Measurements from ENCODE around the gene FIZ1. TPM values are rescaled to one million over a fixed set of nuclear protein-coding genes. Genes with fewer than 3 reads are reported as not detected.

FIZ1 gene
- total and polyA plus RNA-seq, 4 donors = 2.3 to 26.5 (median 15.4) TPM

- no peaks in the 10 kb centered on the region for H3K9me3 ChIP-seq (ENCODE audit: control insufficient read depth, insufficient read depth, low read length)
These were observed 6.5 kb upstream of the FIZ1 start, which contains the start of gene ZNF865 for GRCh38 chr19:55605637-55606470. Gene ZNF865, plus strand, starts transcription at chr19:55605647. Its CDS starts 7,972 bp downstream, at chr19:55613619.

GRCh38 chr19:55605207-55605636, 5.9 kb upstream of the FIZ1 start:
- Histone ChIP-seq H3K4me3 (ENCODE audit: low read depth, low read length) (peak overlapping the region; percentile 56), H3K27ac (ENCODE audit: low read depth, low read length) (peak overlapping the region; percentile 98), H3K9me3 (ENCODE audit: control insufficient read depth, insufficient read depth, low read length) (no peaks in the 10 kb centered on the region), H3K27me3 (ENCODE audit: control insufficient read depth, insufficient read depth, low read length) (no peaks in the 10 kb centered on the region), H3K36me3 (ENCODE audit: control insufficient read depth, insufficient read depth, low read length) (peaks cover 22% of the 10 kb centered on the region), H3K4me1 (ENCODE audit: control insufficient read depth, insufficient read depth, low read length) (peaks cover 34% of the 10 kb centered on the region)
- under 1% methylated on average over 21 of the region's 43 CpGs for WGBS (ENCODE audit: insufficient coverage)
- DNase-seq (ENCODE audit: low read depth in 4 of 6, low spot score in 6 of 6) = peak; percentile 89 to 99 (median 96)

More at GRCh38 chr19:55605637-55606470, 6.5 kb upstream of the FIZ1 start, which contains the start of gene ZNF865:
- WGBS (ENCODE audit: insufficient coverage) = 0% methylated on average over 43 of the region's 44 CpGs
- Histone ChIP-seq H3K36me3 (ENCODE audit: control insufficient read depth, insufficient read depth, low read length) (peaks cover 26% of the 10 kb centered on the region), H3K4me1 (ENCODE audit: control insufficient read depth, insufficient read depth, low read length) (peaks cover 31% of the 10 kb centered on the region), H3K4me3 (ENCODE audit: low read depth, low read length) (peak within 1 kb of the TSS; percentile 80), H3K27ac (ENCODE audit: low read depth, low read length) (peak within 1 kb of the TSS; percentile 98), H3K27me3 (ENCODE audit: control insufficient read depth, insufficient read depth, low read length) (no peaks in the 10 kb centered on the region)
- DNase-seq (ENCODE audit: low read depth in 4 of 6, low spot score in 6 of 6) = peak in 3 of 6 donors; percentile 54 to 87 (median 85)

GRCh38 chr19:55603581-55604292, 4.4 kb upstream of the FIZ1 start:
- no peak for DNase-seq (ENCODE audit: low read depth in 4 of 6, low spot score in 6 of 6)
- H3K9me3 ChIP-seq (ENCODE audit: control insufficient read depth, insufficient read depth, low read length) = no peaks in the 10 kb centered on the region
- H3K27ac ChIP-seq (ENCODE audit: low read depth, low read length) = no peak overlapping the region
- peaks cover 38% of the 10 kb centered on the region for H3K4me1 ChIP-seq (ENCODE audit: control insufficient read depth, insufficient read depth, low read length)
- H3K36me3 ChIP-seq (ENCODE audit: control insufficient read depth, insufficient read depth, low read length) = peaks cover 22% of the 10 kb centered on the region
- H3K27me3 ChIP-seq (ENCODE audit: control insufficient read depth, insufficient read depth, low read length) = no peaks in the 10 kb centered on the region
- H3K4me3 ChIP-seq (ENCODE audit: low read depth, low read length) = no peak overlapping the region
- WGBS (ENCODE audit: insufficient coverage) = 78% methylated on average over 20 of the region's 22 CpGs

GRCh38 chr19:55603115-55603514, 3.8 kb upstream of the FIZ1 start:
- no peak overlapping the region for H3K27ac ChIP-seq (ENCODE audit: low read depth, low read length)
- H3K27me3 ChIP-seq (ENCODE audit: control insufficient read depth, insufficient read depth, low read length) = no peaks in the 10 kb centered on the region
- peaks cover 22% of the 10 kb centered on the region for H3K36me3 ChIP-seq (ENCODE audit: control insufficient read depth, insufficient read depth, low read length)
- H3K4me1 ChIP-seq (ENCODE audit: control insufficient read depth, insufficient read depth, low read length) = peaks cover 38% of the 10 kb centered on the region
- no peaks in the 10 kb centered on the region for H3K9me3 ChIP-seq (ENCODE audit: control insufficient read depth, insufficient read depth, low read length)
- no peak overlapping the region for H3K4me3 ChIP-seq (ENCODE audit: low read depth, low read length)
- WGBS (ENCODE audit: insufficient coverage) = 92% methylated on average over 19 of the region's 21 CpGs
- DNase-seq (ENCODE audit: low read depth in 4 of 6, low spot score in 6 of 6) = no peak

GRCh38 chr19:55602104-55603001, 3.0 kb upstream of the FIZ1 start:
- no peak for DNase-seq (ENCODE audit: low read depth in 4 of 6, low spot score in 6 of 6)
- Histone ChIP-seq H3K27me3 (ENCODE audit: control insufficient read depth, insufficient read depth, low read length) (no peaks in the 10 kb centered on the region), H3K4me3 (ENCODE audit: low read depth, low read length) (no peak overlapping the region), H3K36me3 (ENCODE audit: control insufficient read depth, insufficient read depth, low read length) (peaks cover 25% of the 10 kb centered on the region), H3K27ac (ENCODE audit: low read depth, low read length) (no peak overlapping the region), H3K9me3 (ENCODE audit: control insufficient read depth, insufficient read depth, low read length) (no peaks in the 10 kb centered on the region), H3K4me1 (ENCODE audit: control insufficient read depth, insufficient read depth, low read length) (peaks cover 37% of the 10 kb centered on the region)
- whole genome bisulfite sequencing (ENCODE audit: insufficient coverage) = 95% methylated on average over 58 of the region's 60 CpGs

GRCh38 chr19:55601084-55601483, 1.8 kb upstream of the FIZ1 start:
- peak overlapping the region; percentile 93 for H3K27ac ChIP-seq (ENCODE audit: low read depth, low read length)
- H3K36me3 ChIP-seq (ENCODE audit: control insufficient read depth, insufficient read depth, low read length) = peaks cover 27% of the 10 kb centered on the region
- H3K4me1 ChIP-seq (ENCODE audit: control insufficient read depth, insufficient read depth, low read length) = peaks cover 25% of the 10 kb centered on the region
- no peaks in the 10 kb centered on the region for H3K27me3 ChIP-seq (ENCODE audit: control insufficient read depth, insufficient read depth, low read length)
- WGBS (ENCODE audit: insufficient coverage) = 92% methylated on average over 4 of the region's 4 CpGs
- DNase-seq (ENCODE audit: low read depth in 4 of 6, low spot score in 6 of 6) = no peak
- H3K4me3 ChIP-seq (ENCODE audit: low read depth, low read length) = peak overlapping the region; percentile 68
- no peaks in the 10 kb centered on the region for H3K9me3 ChIP-seq (ENCODE audit: control insufficient read depth, insufficient read depth, low read length)

GRCh38 chr19:55600662-55601028, 1.3 kb upstream of the FIZ1 start:
- no peaks in the 10 kb centered on the region for H3K9me3 ChIP-seq (ENCODE audit: control insufficient read depth, insufficient read depth, low read length)
- DNase-seq (ENCODE audit: low read depth in 4 of 6, low spot score in 6 of 6) = no peak
- WGBS (ENCODE audit: insufficient coverage) = 0% methylated on average over 4 of the region's 15 CpGs
- H3K27ac ChIP-seq (ENCODE audit: low read depth, low read length) = peak overlapping the region; percentile 93
- H3K4me1 ChIP-seq (ENCODE audit: control insufficient read depth, insufficient read depth, low read length) = peaks cover 21% of the 10 kb centered on the region
- peaks cover 31% of the 10 kb centered on the region for H3K36me3 ChIP-seq (ENCODE audit: control insufficient read depth, insufficient read depth, low read length)
- H3K4me3 ChIP-seq (ENCODE audit: low read depth, low read length) = peak overlapping the region; percentile 68
- H3K27me3 ChIP-seq (ENCODE audit: control insufficient read depth, insufficient read depth, low read length) = no peaks in the 10 kb centered on the region

- peaks cover 21% of the 10 kb centered on the region for H3K4me1 ChIP-seq (ENCODE audit: control insufficient read depth, insufficient read depth, low read length)
- H3K9me3 ChIP-seq (ENCODE audit: control insufficient read depth, insufficient read depth, low read length) = no peaks in the 10 kb centered on the region
- no peaks in the 10 kb centered on the region for H3K27me3 ChIP-seq (ENCODE audit: control insufficient read depth, insufficient read depth, low read length)
- H3K4me3 ChIP-seq (ENCODE audit: low read depth, low read length) = peak within 1 kb of the TSS; percentile 92
- H3K27ac ChIP-seq (ENCODE audit: low read depth, low read length) = peak within 1 kb of the TSS; percentile 100
- DNase-seq (ENCODE audit: low read depth in 4 of 6, low spot score in 6 of 6) = peak; percentile 89 to 100 (median 96)
- H3K36me3 ChIP-seq (ENCODE audit: control insufficient read depth, insufficient read depth, low read length) = peaks cover 37% of the 10 kb centered on the region
- 0% methylated on average over 55 of the region's 97 CpGs for WGBS (ENCODE audit: insufficient coverage)
These were observed 735 bp upstream of the FIZ1 start, which contains the start of gene ZNF524 for GRCh38 chr19:55599842-55600661. Gene ZNF524, plus strand, starts transcription at chr19:55600288. Its CDS starts 1,825 bp downstream, at chr19:55602113.
